Chondrocyte (in vitro differentiated cells): ENCODE data around the gene MBD3L5. TPM values are rescaled to one million over a fixed set of nuclear protein-coding genes. Genes with fewer than 3 reads are reported as not detected.
"Not testable (repeated sequence)": the region's sequence is repeated elsewhere in the genome, so short reads cannot be mapped to it uniquely, and the experiment has no call there.

Experiments used
- DNase-seq: peaks from one replicate; pipeline ENCODE4 v3.0.0; 2021; ENCODE audit warnings: mixed read lengths, low spot score
- H3K27ac Mint-ChIP-seq: one replicate; pipeline ENCODE4 v1.8.0; 2021; ENCODE audit warnings: mild to moderate bottlenecking, moderate library complexity, mixed read lengths; ENCODE audit not compliant: unreplicated experiment
- H3K27me3 Mint-ChIP-seq: 2 replicates; pipeline ENCODE4 v1.8.0; 2021; ENCODE audit warnings: low read depth, mixed read lengths
- H3K36me3 Mint-ChIP-seq: 2 replicates; pipeline ENCODE4 v1.8.0; 2021; ENCODE audit warnings: low read depth, mixed read lengths
- H3K4me1 Mint-ChIP-seq: 2 replicates; pipeline ENCODE4 v1.8.0; 2021; ENCODE audit warnings: low read depth, mild to moderate bottlenecking, mixed read lengths
- H3K4me3 Mint-ChIP-seq: one replicate; pipeline ENCODE4 v1.8.0; 2021; ENCODE audit warnings: mild to moderate bottlenecking, moderate library complexity, mixed read lengths; ENCODE audit not compliant: unreplicated experiment
- H3K9me3 Mint-ChIP-seq: 2 replicates; pipeline ENCODE4 v1.8.0; 2021; ENCODE audit warnings: low read depth, mixed read lengths
- total RNA-seq: library from RNA; stranded (reverse); gene quantifications from 3 replicates; pipeline ENCODE4 v1.2.1, GENCODE V29; 2021
- TF ChIP-seq, protein P1 (sequence below): fragments of 200-600 bp; sonication (generic); IDR thresholded peaks from 2 replicates; pipeline ENCODE4 v1.5.0; 2021; ENCODE audit warnings: antibody characterized with exemption, mild to moderate bottlenecking, moderate library complexity

MBD3L5 gene
- total RNA-seq, 1 donor from 2014 or later, result not detected

DNA sequence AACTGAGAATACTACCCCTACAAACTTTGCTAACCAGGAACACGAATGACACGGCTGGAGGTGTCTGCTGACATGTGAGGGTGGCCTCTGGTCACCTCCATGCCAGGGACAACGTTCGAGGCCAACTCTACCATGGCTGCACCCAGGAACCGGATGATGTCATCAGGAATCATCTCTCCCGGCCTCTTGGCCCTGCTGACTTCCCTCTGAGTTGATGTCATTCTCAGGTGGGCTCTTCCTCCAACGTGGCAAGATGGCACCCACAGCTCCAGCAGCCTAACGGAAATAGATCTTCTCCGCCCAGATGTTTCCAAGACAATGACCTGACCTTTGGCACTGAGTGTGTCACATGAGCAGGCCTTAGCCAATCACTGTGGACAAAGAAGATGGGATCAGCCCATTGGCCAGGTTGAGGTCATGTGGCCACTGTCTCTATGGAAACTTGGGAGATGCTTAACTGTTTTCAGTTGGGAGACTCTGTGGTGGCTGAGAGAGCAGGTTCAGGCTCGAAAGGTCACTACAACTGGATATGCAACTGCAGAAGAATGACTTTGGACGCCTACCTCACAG lies 24.2 kb upstream of the MBD3L5 start:
- Mint-ChIP-seq H3K36me3 (no peaks in the 10 kb centered on the region), H3K9me3 (no peaks in the 10 kb centered on the region), H3K27me3 (peaks cover 3% of the 10 kb centered on the region), H3K4me1 (no peaks in the 10 kb centered on the region), H3K27ac (no peak overlapping the region), H3K4me3 (no peak overlapping the region)
- TF ChIP-seq, protein P1, sequence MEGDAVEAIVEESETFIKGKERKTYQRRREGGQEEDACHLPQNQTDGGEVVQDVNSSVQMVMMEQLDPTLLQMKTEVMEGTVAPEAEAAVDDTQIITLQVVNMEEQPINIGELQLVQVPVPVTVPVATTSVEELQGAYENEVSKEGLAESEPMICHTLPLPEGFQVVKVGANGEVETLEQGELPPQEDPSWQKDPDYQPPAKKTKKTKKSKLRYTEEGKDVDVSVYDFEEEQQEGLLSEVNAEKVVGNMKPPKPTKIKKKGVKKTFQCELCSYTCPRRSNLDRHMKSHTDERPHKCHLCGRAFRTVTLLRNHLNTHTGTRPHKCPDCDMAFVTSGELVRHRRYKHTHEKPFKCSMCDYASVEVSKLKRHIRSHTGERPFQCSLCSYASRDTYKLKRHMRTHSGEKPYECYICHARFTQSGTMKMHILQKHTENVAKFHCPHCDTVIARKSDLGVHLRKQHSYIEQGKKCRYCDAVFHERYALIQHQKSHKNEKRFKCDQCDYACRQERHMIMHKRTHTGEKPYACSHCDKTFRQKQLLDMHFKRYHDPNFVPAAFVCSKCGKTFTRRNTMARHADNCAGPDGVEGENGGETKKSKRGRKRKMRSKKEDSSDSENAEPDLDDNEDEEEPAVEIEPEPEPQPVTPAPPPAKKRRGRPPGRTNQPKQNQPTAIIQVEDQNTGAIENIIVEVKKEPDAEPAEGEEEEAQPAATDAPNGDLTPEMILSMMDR, result no peak
- no peak for DNase-seq

DNA sequence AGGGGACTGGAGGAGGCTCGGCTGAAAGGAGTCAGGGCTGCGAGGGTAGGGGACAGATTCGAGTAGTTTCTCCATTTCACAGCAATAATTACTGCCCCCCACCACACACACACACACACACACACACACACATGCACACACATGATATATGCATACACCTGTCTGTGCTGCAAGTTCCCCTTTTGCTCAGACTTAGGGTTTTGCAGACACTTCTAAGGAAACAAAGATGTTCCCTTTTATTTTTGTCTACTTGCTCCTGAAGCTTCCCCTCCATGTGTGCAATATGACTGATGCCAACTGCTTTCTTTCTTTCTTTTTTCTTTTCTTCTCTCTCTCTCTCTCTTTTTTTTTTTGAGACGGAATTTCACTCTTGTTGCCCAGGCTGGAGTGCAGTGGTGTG lies 22.5 kb upstream of the MBD3L5 start:
- TF ChIP-seq, protein P1, result no peak
- Mint-ChIP-seq H3K27ac (no peak overlapping the region), H3K4me3 (no peak overlapping the region), H3K27me3 (peaks cover 2% of the 10 kb centered on the region), H3K4me1 (no peaks in the 10 kb centered on the region), H3K36me3 (no peaks in the 10 kb centered on the region), H3K9me3 (no peaks in the 10 kb centered on the region)
- no peak for DNase-seq

DNA sequence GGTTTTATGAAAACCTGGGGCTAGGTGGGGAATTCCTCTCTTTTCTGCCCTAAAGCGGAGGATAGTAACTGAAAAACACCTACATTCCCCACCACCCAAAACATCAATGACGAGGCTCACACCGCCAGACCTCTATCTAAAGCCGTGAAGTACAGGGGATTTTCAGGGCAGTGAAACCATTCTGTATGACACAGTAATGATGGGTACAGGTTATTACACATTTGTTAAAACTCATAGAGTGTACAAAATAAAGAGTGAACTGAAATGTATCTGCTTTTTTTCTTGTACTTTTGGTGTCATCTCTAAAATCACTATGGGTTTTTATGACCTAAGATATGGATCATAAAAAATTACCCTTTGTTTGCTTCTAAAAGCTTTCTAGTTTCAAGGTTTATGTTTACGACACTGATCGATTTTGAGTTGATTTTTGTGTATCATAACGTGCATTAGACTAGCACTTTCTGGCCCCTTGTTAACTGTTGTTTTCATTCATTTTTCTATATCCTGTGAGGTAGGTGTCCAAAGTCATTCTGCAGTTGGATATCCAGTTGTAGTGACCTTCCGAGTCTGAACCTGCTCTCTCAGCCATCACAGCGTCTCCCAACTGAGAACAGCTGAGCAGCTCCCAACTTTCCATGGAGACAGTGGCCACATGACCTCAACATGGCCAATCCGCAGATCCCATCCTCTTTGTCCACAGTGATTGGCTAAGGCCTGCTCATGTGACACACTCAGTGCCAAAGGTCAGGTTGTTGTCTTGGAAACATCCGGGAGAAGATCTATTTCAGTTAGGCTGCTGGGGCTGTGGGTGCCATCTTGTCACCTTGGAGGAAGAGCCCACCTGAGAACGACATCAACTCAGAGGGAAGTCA lies 19.4 kb upstream of the MBD3L5 start:
- Mint-ChIP-seq H3K27me3 (peaks cover 9% of the 10 kb centered on the region), H3K36me3 (no peaks in the 10 kb centered on the region), H3K27ac (no peak overlapping the region), H3K4me3 (no peak overlapping the region), H3K9me3 (no peaks in the 10 kb centered on the region), H3K4me1 (no peaks in the 10 kb centered on the region)
- TF ChIP-seq, protein P1, result no peak
- DNase-seq, result no peak

DNA sequence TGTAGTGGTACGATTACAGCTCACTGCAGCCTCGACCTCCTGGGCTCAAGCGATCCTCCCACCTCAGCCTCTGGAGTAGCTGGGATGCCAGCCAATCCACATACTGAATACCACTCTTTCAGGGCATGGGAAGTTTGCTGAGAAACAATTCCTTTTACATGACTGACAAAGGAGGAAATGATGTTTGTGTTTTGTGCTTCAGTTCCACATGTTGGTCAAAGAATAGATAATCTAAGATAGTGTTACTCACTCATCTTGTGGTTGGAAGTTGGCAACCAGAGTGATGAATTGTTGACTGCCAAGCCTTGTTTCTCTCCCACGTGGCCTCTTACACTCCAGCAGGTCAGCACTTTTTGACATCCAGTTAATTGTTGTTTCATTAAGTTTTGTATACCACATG lies 16.7 kb upstream of the MBD3L5 start:
- TF ChIP-seq, protein P1, result no peak
- no peaks in the 10 kb centered on the region for H3K4me1 Mint-ChIP-seq

DNA sequence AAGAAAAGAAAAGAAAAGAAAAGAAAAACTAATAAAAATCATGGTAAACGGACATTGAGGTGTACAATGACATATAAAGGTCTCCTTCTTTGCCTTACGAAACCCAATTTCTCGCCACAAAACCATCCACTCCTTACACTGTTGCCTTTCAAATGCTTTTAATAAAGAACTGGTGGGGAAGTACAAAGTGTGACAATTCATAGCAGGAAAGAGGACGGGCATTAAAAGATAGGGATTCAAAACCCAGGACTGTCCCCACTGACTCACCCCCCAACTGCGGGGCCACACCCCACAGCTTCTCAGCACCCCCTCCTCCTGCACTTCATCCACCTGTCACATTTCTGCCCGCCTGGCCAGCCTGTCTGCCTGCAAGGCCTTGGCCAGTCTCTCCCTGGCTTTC lies 11.6 kb upstream of the MBD3L5 start:
- Mint-ChIP-seq H3K9me3 (no peaks in the 10 kb centered on the region), H3K27me3 (peaks cover 7% of the 10 kb centered on the region), H3K4me3 (no peak overlapping the region), H3K36me3 (no peaks in the 10 kb centered on the region), H3K27ac (no peak overlapping the region), H3K4me1 (no peaks in the 10 kb centered on the region)
- no peak for DNase-seq
- TF ChIP-seq, protein P1, result no peak

More for the DNA sequence above, 16.7 kb upstream of the MBD3L5 start:
- Mint-ChIP-seq H3K9me3 (no peaks in the 10 kb centered on the region), H3K36me3 (no peaks in the 10 kb centered on the region), H3K27ac (no peak overlapping the region), H3K27me3 (peaks cover 9% of the 10 kb centered on the region), H3K4me3 (no peak overlapping the region)
- DNase-seq, result no peak

DNA sequence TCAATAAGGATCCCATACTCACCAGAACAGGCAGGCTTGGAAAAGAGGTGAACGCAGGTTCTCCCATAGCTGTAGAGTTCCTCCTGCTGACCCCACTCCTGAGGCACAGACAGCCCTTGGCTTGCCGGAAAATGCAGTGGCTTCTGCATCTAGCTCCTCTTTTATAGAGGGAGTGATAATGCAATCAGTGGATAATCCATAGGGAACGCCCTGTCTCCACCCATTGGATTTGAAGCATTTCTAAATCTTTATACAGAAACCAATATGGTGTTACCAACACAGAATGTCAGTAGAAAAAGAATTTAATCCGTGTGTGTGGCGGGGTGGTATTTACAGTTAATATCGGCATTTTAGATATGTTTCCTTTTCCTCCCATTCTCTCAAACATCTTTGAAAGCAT lies 9.0 kb upstream of the MBD3L5 start, which contains the start of gene MBD3L2B:
Gene MBD3L2B (minus strand): TSS at position 101 of the 400 bp plus-strand sequence. CDS start 34 bp downstream, at position 67.
- not testable (repeated sequence) for H3K4me1 Mint-ChIP-seq, H3K9me3 Mint-ChIP-seq, H3K27ac Mint-ChIP-seq, H3K27me3 Mint-ChIP-seq, H3K4me3 Mint-ChIP-seq, DNase-seq, H3K36me3 Mint-ChIP-seq

DNA sequence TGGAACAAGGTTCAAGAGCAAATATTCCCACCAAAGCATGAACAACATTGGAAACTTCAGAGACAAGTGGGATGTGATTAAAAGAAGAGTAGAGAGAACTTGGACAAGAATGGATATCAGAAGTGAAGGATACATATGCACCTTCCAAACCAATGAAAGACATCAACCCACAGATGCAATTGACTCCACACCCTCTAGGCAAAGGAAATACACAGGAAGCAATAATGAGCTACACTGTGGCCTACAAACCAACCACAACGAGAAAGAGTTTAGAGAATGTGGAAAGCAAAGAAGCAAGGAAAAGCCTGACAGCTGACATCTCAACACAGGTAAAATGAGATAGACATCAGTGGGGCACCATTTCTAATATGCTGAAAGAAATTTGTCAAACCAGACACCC lies 1.6 kb upstream of the MBD3L5 start:
- not testable (repeated sequence) for H3K9me3 Mint-ChIP-seq, DNase-seq, H3K4me3 Mint-ChIP-seq, H3K27ac Mint-ChIP-seq, H3K27me3 Mint-ChIP-seq, H3K36me3 Mint-ChIP-seq, H3K4me1 Mint-ChIP-seq

DNA sequence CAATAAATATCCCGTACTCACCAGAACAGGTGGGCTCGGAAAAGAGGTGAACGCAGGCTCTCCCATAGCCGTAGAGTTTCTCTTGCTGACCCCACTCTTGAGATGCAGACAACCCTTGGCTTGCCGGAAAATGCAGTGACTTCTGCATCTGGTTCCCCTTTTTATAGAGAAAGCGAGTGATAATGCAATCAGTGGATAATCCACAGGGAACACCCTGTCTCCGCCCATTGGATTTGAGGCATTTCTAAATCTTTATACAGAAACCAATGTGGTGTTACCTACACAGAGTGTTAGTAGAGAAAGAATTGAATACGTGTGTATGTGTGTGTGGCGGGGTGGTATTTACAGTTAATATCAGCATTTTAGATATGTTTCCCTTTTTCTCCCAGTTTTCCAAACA lies 9.7 kb downstream of the MBD3L5 start, which contains the start of gene MBD3L4:
Gene MBD3L4 (minus strand): TSS at position 101 of the 400 bp plus-strand sequence. CDS start 35 bp downstream, at position 66.
- H3K4me3 Mint-ChIP-seq, DNase-seq, H3K4me1 Mint-ChIP-seq, H3K36me3 Mint-ChIP-seq, H3K27me3 Mint-ChIP-seq, H3K9me3 Mint-ChIP-seq, H3K27ac Mint-ChIP-seq: not testable (repeated sequence)
